HG02938 (cell line): Measurements from ENCODE around the gene ACOXL.
"Not testable (repeated sequence)": the region's sequence is repeated elsewhere in the genome, so short reads cannot be mapped to it uniquely, and the experiment has no call there.

Experiments used
- ATAC-seq: cut with Tn5 transposase; IDR thresholded peaks from one replicate; pipeline ENCODE4 v1.9.1; 2021; ENCODE audit warnings: mild to moderate bottlenecking, moderate library complexity; ENCODE audit not compliant: unreplicated experiment

Gene ACOXL

GRCh38 chr2:111050701-111051376, 318.5 kb downstream of the ACOXL start:
- no peak for ATAC-seq

GRCh38 chr2:111052621-111053020, 320.2 kb downstream of the ACOXL start:
- no peak for ATAC-seq

- ATAC-seq: no peak
These were observed 320.9 kb downstream of the ACOXL start for GRCh38 chr2:111053266-111053665.

- ATAC-seq: no peak
These were observed 321.6 kb downstream of the ACOXL start for GRCh38 chr2:111053825-111054515.

GRCh38 chr2:111054791-111055691, 322.7 kb downstream of the ACOXL start:
- ATAC-seq: peak; percentile 58

GRCh38 chr2:111055735-111056134, 323.4 kb downstream of the ACOXL start:
- ATAC-seq: no peak

- no peak for ATAC-seq
These were observed 324.7 kb downstream of the ACOXL start for GRCh38 chr2:111057045-111057444.

GRCh38 chr2:111057721-111058120, 325.3 kb downstream of the ACOXL start:
- no peak for ATAC-seq

- no peak for ATAC-seq
These were observed 325.9 kb downstream of the ACOXL start for GRCh38 chr2:111058264-111058663.

GRCh38 chr2:111061191-111061590, 328.8 kb downstream of the ACOXL start:
- no peak for ATAC-seq

GRCh38 chr2:111062417-111062816, 330.0 kb downstream of the ACOXL start:
- ATAC-seq: no peak

GRCh38 chr2:111066062-111066593, 333.8 kb downstream of the ACOXL start:
- ATAC-seq: no peak

- ATAC-seq: no peak
These were observed 336.2 kb downstream of the ACOXL start for GRCh38 chr2:111068435-111069058.

GRCh38 chr2:111069722-111070121, 337.3 kb downstream of the ACOXL start:
- ATAC-seq: no peak

- no peak for ATAC-seq
These were observed 339.3 kb downstream of the ACOXL start for GRCh38 chr2:111071600-111072171.

GRCh38 chr2:111072220-111072871, 340.0 kb downstream of the ACOXL start:
- ATAC-seq: no peak

GRCh38 chr2:111082659-111083058, 350.3 kb downstream of the ACOXL start:
- not testable (repeated sequence) for ATAC-seq

GRCh38 chr2:111091811-111092211, 359.4 kb downstream of the ACOXL start:
- ATAC-seq: no peak

GRCh38 chr2:111094691-111095090, 362.3 kb downstream of the ACOXL start:
- no peak for ATAC-seq

GRCh38 chr2:111095434-111095833, 363.1 kb downstream of the ACOXL start:
- no peak for ATAC-seq
